Glutamatergic neuron (in vitro differentiated cells): ENCODE measurements around the gene HOXC9. TPM values are rescaled to one million over a fixed set of nuclear protein-coding genes. Genes with fewer than 3 reads are reported as not detected.
A peak's percentile ranks its signal among the peaks of the same experiment; 100 is the strongest.

Source experiments
- DNase-seq: peaks from one replicate; pipeline ENCODE4 v3.0.0; 2022
- H3K27ac Mint-ChIP-seq: one replicate; pipeline ENCODE4 v1.8.0; 2020; ENCODE audit warnings: mild to moderate bottlenecking, mixed read lengths, inconsistent platforms; ENCODE audit not compliant: unreplicated experiment
- H3K27me3 Mint-ChIP-seq: one replicate; pipeline ENCODE4 v1.8.0; 2020; ENCODE audit warnings: mild to moderate bottlenecking, moderate library complexity, mixed read lengths, inconsistent platforms; ENCODE audit not compliant: unreplicated experiment
- H3K36me3 Mint-ChIP-seq: one replicate; pipeline ENCODE4 v1.8.0; 2020; ENCODE audit warnings: mild to moderate bottlenecking, mixed read lengths, inconsistent platforms; ENCODE audit not compliant: unreplicated experiment
- H3K4me1 Mint-ChIP-seq: one replicate; pipeline ENCODE4 v1.8.0; 2020; ENCODE audit warnings: mild to moderate bottlenecking, low read depth, mixed read lengths, inconsistent platforms; ENCODE audit not compliant: unreplicated experiment
- H3K4me3 Mint-ChIP-seq: one replicate; pipeline ENCODE4 v1.8.0; 2020; ENCODE audit warnings: mild to moderate bottlenecking, mixed read lengths, inconsistent platforms; ENCODE audit not compliant: unreplicated experiment
- H3K9me3 Mint-ChIP-seq: one replicate; pipeline ENCODE4 v1.8.0; 2020; ENCODE audit warnings: mild to moderate bottlenecking, moderate library complexity, mixed read lengths, inconsistent platforms; ENCODE audit not compliant: unreplicated experiment
- CTCF ChIP-seq: fragments of 200-600 bp; sonication (generic); IDR thresholded peaks from one replicate; pipeline ENCODE4 v1.5.0; 2021; ENCODE audit not compliant: partially characterized antibody, unreplicated experiment
- long read RNA-seq: library from polyadenylated mRNA; unstranded; transcript quantifications from one replicate; pipeline ENCODE4 v2.0.0, GENCODE V29; 2020; ENCODE audit not compliant: unreplicated experiment
- total RNA-seq: library from RNA; stranded (reverse); fragmentation: NEBNext Ultra II Directional; extraction: Animal tissue kit (Norgen Biotek cat#: 25700); gene quantifications from one replicate; pipeline ENCODE4 v1.2.1, GENCODE V29; 2021; ENCODE audit not compliant: unreplicated experiment

Gene HOXC9
- total RNA-seq: not detected
- long read RNA-seq: 0 reads

GRCh38 chr12:54000116-54001114 is at the start of gene HOXC9:
Gene HOXC9 (plus strand): TSS chr12:54000161. CDS start chr12:54000189, 28 bp downstream.
- H3K4me1 Mint-ChIP-seq: no peaks in the 10 kb centered on the region
- no peak for TF ChIP-seq CTCF

GRCh38 chr12:53950437-53950773 is 49.6 kb upstream of the HOXC9 start:
- Mint-ChIP-seq H3K4me1 (no peaks in the 10 kb centered on the region), H3K4me3 (no peak overlapping the region), H3K9me3 (peaks cover 3% of the 10 kb centered on the region), H3K36me3 (no peaks in the 10 kb centered on the region), H3K27ac (no peak overlapping the region), H3K27me3 (peaks cover 42% of the 10 kb centered on the region)
- DNase-seq: no peak
- no peak for TF ChIP-seq CTCF

More at GRCh38 chr12:54000116-54001114, at the start of gene HOXC9:
- Mint-ChIP-seq H3K9me3 (peaks cover 10% of the 10 kb centered on the region), H3K27me3 (peaks cover 57% of the 10 kb centered on the region), H3K36me3 (no peaks in the 10 kb centered on the region), H3K4me3 (peak within 1 kb of the TSS; percentile 75), H3K27ac (no peak within 1 kb of the TSS)
- peak; percentile 39 for DNase-seq

GRCh38 chr12:53950789-53951576 is 49.0 kb upstream of the HOXC9 start:
- peaks cover 44% of the 10 kb centered on the region for H3K27me3 Mint-ChIP-seq
- no peak for DNase-seq
- no peak overlapping the region for H3K27ac Mint-ChIP-seq
- H3K4me3 Mint-ChIP-seq: no peak overlapping the region
- H3K36me3 Mint-ChIP-seq: no peaks in the 10 kb centered on the region
- no peak for TF ChIP-seq CTCF
- H3K4me1 Mint-ChIP-seq: no peaks in the 10 kb centered on the region
- H3K9me3 Mint-ChIP-seq: peaks cover 3% of the 10 kb centered on the region

- Mint-ChIP-seq H3K9me3 (peaks cover 3% of the 10 kb centered on the region), H3K4me3 (no peak overlapping the region), H3K27ac (no peak overlapping the region), H3K27me3 (peaks cover 40% of the 10 kb centered on the region), H3K4me1 (no peaks in the 10 kb centered on the region), H3K36me3 (no peaks in the 10 kb centered on the region)
- no peak for DNase-seq
- TF ChIP-seq CTCF: no peak
Observed at GRCh38 chr12:53951577-53952334, 48.2 kb upstream of the HOXC9 start.
